GM06990 (cell line): Measurements from ENCODE around the gene AIDA.

Experiments
- DNase-seq: peaks from one replicate; pipeline ENCODE4 v3.0.0-alpha.2; 2011; ENCODE audit not compliant: insufficient read length; ENCODE audit errors: extremely low read depth
- H3K27me3 ChIP-seq: replicated peaks from 2 replicates; pipeline ENCODE4 v1.6.0; 2011; ENCODE audit warnings: low read length; ENCODE audit not compliant: control insufficient read depth, insufficient read depth
- H3K36me3 ChIP-seq: 2 replicates; pipeline ENCODE4 v1.5.1; 2011; ENCODE audit warnings: low read length; ENCODE audit not compliant: control insufficient read depth, insufficient read depth
- H3K4me3 ChIP-seq: replicated peaks from 2 replicates; pipeline ENCODE4 v1.5.1; 2011; ENCODE audit warnings: low read depth, mild to moderate bottlenecking, control low read depth, low read length
- CTCF ChIP-seq: IDR thresholded peaks from 2 replicates; pipeline ENCODE4 v1.5.1; 2011; ENCODE audit warnings: low read length, control low read depth, mild to moderate bottlenecking, inconsistent platforms; ENCODE audit not compliant: insufficient read depth, poor library complexity, severe bottlenecking

AIDA gene

GRCh38 chr1:222657899-222658298 lies 54.4 kb downstream of the AIDA start:
- no peak for TF ChIP-seq CTCF
- no peak overlapping the region for H3K4me3 ChIP-seq
- H3K36me3 ChIP-seq = peaks cover 8% of the 10 kb centered on the region
- DNase-seq = no peak
- no peaks in the 10 kb centered on the region for H3K27me3 ChIP-seq

- H3K4me3 ChIP-seq = no peak overlapping the region
- peaks cover 10% of the 10 kb centered on the region for H3K36me3 ChIP-seq
- no peak for DNase-seq
- no peaks in the 10 kb centered on the region for H3K27me3 ChIP-seq
- TF ChIP-seq CTCF = no peak
Observed at GRCh38 chr1:222656391-222657155, 55.7 kb downstream of the AIDA start.

- peak; percentile 41 for DNase-seq
- H3K27me3 ChIP-seq = no peaks in the 10 kb centered on the region
- peak; percentile 41 for TF ChIP-seq CTCF
- peaks cover 7% of the 10 kb centered on the region for H3K36me3 ChIP-seq
- no peak overlapping the region for H3K4me3 ChIP-seq
Observed at GRCh38 chr1:222654849-222655248, 57.4 kb downstream of the AIDA start.

- no peaks in the 10 kb centered on the region for H3K27me3 ChIP-seq
- TF ChIP-seq CTCF = no peak
- DNase-seq = peak; percentile 48
- no peak overlapping the region for H3K4me3 ChIP-seq
- H3K36me3 ChIP-seq = peaks cover 8% of the 10 kb centered on the region
Observed at GRCh38 chr1:222653178-222653827, 59.0 kb downstream of the AIDA start.

GRCh38 chr1:222652676-222653075 lies 59.6 kb downstream of the AIDA start:
- Histone ChIP-seq H3K4me3 (no peak overlapping the region), H3K27me3 (no peaks in the 10 kb centered on the region), H3K36me3 (peaks cover 8% of the 10 kb centered on the region)
- no peak for DNase-seq
- no peak for TF ChIP-seq CTCF
